ENCODE measurements around the gene TM9SF4.

Gene TM9SF4

GRCh38 chr20:32149566-32150170 is 40.2 kb downstream of the TM9SF4 start:
- TF ChIP-seq REST (IDR thresholded peaks at IDR 0.05; ENCODE audit: insufficient read depth in 1 of 2, low read depth in 2 of 2, low read length in 2 of 2) (no peak), TAF1 (IDR thresholded peaks at IDR 0.05; ENCODE audit: borderline replicate concordance, insufficient read depth, low read length) (no peak)

GRCh38 chr20:32150291-32150848 is 40.9 kb downstream of the TM9SF4 start:
- TF ChIP-seq POLR2AphosphoS5 (IDR thresholded peaks at IDR 0.05; ENCODE audit: low read depth, low read length) (no peak), REST (IDR thresholded peaks at IDR 0.05; ENCODE audit: insufficient read depth in 1 of 2, low read depth in 2 of 2, low read length in 2 of 2) (no peak), TAF1 (IDR thresholded peaks at IDR 0.05; ENCODE audit: borderline replicate concordance, insufficient read depth, low read length) (no peak), SIN3A (IDR thresholded peaks at IDR 0.05; ENCODE audit: borderline replicate concordance, insufficient read depth, low read length) (no peak), FOXP2 (optimal IDR thresholded peaks at IDR 0.05; ENCODE audit: borderline replicate concordance, extremely low read depth, extremely low read length, insufficient read depth) (no peak)

GRCh38 chr20:32152421-32153155 is 43.1 kb downstream of the TM9SF4 start:
- TF ChIP-seq POLR2AphosphoS5 (IDR thresholded peaks at IDR 0.05; ENCODE audit: low read depth, low read length) (no peak), TAF1 (IDR thresholded peaks at IDR 0.05; ENCODE audit: borderline replicate concordance, insufficient read depth, low read length) (no peak), REST (IDR thresholded peaks at IDR 0.05; ENCODE audit: insufficient read depth in 1 of 2, low read depth in 2 of 2, low read length in 2 of 2) (no peak), FOXP2 (optimal IDR thresholded peaks at IDR 0.05; ENCODE audit: borderline replicate concordance, extremely low read depth, extremely low read length, insufficient read depth) (no peak), SIN3A (IDR thresholded peaks at IDR 0.05; ENCODE audit: borderline replicate concordance, insufficient read depth, low read length) (no peak)

- TF ChIP-seq REST (IDR thresholded peaks at IDR 0.05; ENCODE audit: insufficient read depth in 1 of 2, low read depth in 2 of 2, low read length in 2 of 2) (no peak), POLR2AphosphoS5 (IDR thresholded peaks at IDR 0.05; ENCODE audit: low read depth, low read length) (no peak), SIN3A (IDR thresholded peaks at IDR 0.05; ENCODE audit: borderline replicate concordance, insufficient read depth, low read length) (no peak), TAF1 (IDR thresholded peaks at IDR 0.05; ENCODE audit: borderline replicate concordance, insufficient read depth, low read length) (no peak), FOXP2 (optimal IDR thresholded peaks at IDR 0.05; ENCODE audit: borderline replicate concordance, extremely low read depth, extremely low read length, insufficient read depth) (no peak)
Observed at GRCh38 chr20:32153156-32153665, 43.7 kb downstream of the TM9SF4 start.

All from PFSK-1 (cell line).